HCT116 (cell line): Measurements from ENCODE around the gene FGF22.

ENCODE experiments used
- CBX3 ChIP-seq: IDR thresholded peaks from 2 replicates; pipeline ENCODE4 v1.6.1; 2012; ENCODE audit warnings: low read depth
- CEBPB ChIP-seq: IDR thresholded peaks from 2 replicates; pipeline ENCODE4 v1.6.1; 2012; ENCODE audit warnings: low read depth
- EZH2 ChIP-seq: fragments of 200-600 bp; sonication (generic); IDR thresholded peaks from 2 replicates; pipeline ENCODE4 v1.6.1; 2017; ENCODE audit warnings: antibody characterized with exemption, mixed run types
- JUND ChIP-seq: IDR thresholded peaks from 2 replicates; pipeline ENCODE4 v1.6.1; 2012
- MAX ChIP-seq: IDR thresholded peaks from 2 replicates; pipeline ENCODE4 v1.6.1; 2012
- POLR2A ChIP-seq: IDR thresholded peaks from 2 replicates; pipeline ENCODE4 v1.7.0; 2011; ENCODE audit warnings: borderline replicate concordance; ENCODE audit not compliant: insufficient read depth, insufficient read length; ENCODE audit errors: extremely low read depth
- POLR2AphosphoS5 ChIP-seq: IDR thresholded peaks from 2 replicates; pipeline ENCODE4 v1.6.1; 2011; ENCODE audit warnings: mild to moderate bottlenecking, low read depth, low read length, moderate library complexity
- RAD21 ChIP-seq: IDR thresholded peaks from 2 replicates; pipeline ENCODE4 v1.6.1; 2012; ENCODE audit warnings: low read depth, mild to moderate bottlenecking
- SRF ChIP-seq: IDR thresholded peaks from 2 replicates; pipeline ENCODE4 v1.6.1; 2012; ENCODE audit warnings: low read depth
- TCF7L2 ChIP-seq: IDR thresholded peaks from 2 replicates; pipeline ENCODE4 v1.7.0; 2011; ENCODE audit warnings: borderline replicate concordance, inconsistent platforms; ENCODE audit not compliant: insufficient read depth, insufficient read length; ENCODE audit errors: extremely low read depth
- TF ChIP-seq, protein P1 (sequence below), 3 experiments: fragments of 200-600 bp in 1 of 3; sonication (generic) in 1 of 3; IDR thresholded peaks in 2 of 3; conservative IDR thresholded peaks in 1 of 3; 2 replicates each; pipeline ENCODE4 v1.5.1; 2012 to 2017; ENCODE audit warnings: low read depth in 2 of 3, low read length in 2 of 3, antibody characterized with exemption in 1 of 3, borderline replicate concordance in 1 of 3, control low read depth in 1 of 3, mild to moderate bottlenecking in 1 of 3, mixed read lengths in 1 of 3, mixed run types in 1 of 3, moderate library complexity in 1 of 3; ENCODE audit not compliant: insufficient read depth in 1 of 3
- TF ChIP-seq, protein P2 (sequence below): IDR thresholded peaks from 2 replicates; pipeline ENCODE4 v1.6.1; 2012

DNA sequence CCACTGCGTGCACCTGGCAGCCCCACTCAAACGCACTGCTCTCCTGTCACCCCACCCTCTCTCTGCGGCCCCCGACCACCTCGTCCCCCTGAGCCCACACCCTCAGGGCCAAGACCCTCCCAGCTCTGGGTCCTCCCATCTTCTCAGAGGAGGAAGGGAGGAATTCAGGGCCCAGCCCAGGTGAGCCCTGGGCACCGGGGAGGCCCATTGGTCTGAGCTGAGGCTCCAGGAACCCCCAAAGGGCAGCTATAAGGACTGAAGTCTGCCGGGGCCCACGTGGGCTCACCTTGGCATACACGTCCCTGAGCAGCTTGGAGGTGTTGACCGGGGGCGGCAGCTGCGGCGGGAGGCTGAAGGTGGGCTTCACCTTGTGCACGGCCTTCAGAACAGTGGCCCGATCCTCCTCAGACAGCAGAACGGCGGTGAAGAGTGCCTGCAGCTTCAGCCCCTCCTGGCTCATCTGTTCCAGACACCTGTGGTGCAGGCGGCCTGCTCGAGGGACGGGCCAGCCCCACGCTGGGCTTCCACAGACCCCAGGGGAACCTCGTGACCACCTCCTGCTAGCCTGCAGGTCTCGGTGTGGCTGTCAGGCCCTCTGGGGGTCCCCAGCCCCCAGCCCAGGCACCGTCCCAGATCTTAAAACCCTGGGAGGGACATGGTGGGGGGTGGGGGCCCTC, 15.1 kb upstream of the FGF22 start:
- TF ChIP-seq EZH2 (no peak), TCF7L2 (no peak), POLR2AphosphoS5 (no peak), POLR2A (no peak), CEBPB (no peak), RAD21 (no peak), CBX3 (no peak), JUND (no peak), SRF (no peak), MAX (no peak)
- TF ChIP-seq, protein P1, sequence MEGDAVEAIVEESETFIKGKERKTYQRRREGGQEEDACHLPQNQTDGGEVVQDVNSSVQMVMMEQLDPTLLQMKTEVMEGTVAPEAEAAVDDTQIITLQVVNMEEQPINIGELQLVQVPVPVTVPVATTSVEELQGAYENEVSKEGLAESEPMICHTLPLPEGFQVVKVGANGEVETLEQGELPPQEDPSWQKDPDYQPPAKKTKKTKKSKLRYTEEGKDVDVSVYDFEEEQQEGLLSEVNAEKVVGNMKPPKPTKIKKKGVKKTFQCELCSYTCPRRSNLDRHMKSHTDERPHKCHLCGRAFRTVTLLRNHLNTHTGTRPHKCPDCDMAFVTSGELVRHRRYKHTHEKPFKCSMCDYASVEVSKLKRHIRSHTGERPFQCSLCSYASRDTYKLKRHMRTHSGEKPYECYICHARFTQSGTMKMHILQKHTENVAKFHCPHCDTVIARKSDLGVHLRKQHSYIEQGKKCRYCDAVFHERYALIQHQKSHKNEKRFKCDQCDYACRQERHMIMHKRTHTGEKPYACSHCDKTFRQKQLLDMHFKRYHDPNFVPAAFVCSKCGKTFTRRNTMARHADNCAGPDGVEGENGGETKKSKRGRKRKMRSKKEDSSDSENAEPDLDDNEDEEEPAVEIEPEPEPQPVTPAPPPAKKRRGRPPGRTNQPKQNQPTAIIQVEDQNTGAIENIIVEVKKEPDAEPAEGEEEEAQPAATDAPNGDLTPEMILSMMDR (IDR thresholded peaks at IDR 0.05 in 2 of 3, conservative IDR thresholded peaks at IDR 0.05 in 1 of 3; ENCODE audit: borderline replicate concordance in 1 of 3, insufficient read depth in 1 of 3, low read depth in 2 of 3, low read length in 2 of 3), result no peak
- TF ChIP-seq, protein P2, sequence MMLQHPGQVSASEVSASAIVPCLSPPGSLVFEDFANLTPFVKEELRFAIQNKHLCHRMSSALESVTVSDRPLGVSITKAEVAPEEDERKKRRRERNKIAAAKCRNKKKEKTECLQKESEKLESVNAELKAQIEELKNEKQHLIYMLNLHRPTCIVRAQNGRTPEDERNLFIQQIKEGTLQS, result no peak
